Stimulated activated CD8-positive, alpha-beta memory T cell treated with anti-CD3 and anti-CD28 coated beads, Interleukin-12 subunit alpha, Interleukin-12 subunit beta, amount 100 ng/mL, for 24 hours (primary cell): ENCODE results near the gene TAF6.

Source experiments
- DNase-seq: peaks from one replicate; pipeline ENCODE4 v3.0.0-alpha.2; 2020; ENCODE audit errors: extremely low read depth

The TAF6 gene

DNA sequence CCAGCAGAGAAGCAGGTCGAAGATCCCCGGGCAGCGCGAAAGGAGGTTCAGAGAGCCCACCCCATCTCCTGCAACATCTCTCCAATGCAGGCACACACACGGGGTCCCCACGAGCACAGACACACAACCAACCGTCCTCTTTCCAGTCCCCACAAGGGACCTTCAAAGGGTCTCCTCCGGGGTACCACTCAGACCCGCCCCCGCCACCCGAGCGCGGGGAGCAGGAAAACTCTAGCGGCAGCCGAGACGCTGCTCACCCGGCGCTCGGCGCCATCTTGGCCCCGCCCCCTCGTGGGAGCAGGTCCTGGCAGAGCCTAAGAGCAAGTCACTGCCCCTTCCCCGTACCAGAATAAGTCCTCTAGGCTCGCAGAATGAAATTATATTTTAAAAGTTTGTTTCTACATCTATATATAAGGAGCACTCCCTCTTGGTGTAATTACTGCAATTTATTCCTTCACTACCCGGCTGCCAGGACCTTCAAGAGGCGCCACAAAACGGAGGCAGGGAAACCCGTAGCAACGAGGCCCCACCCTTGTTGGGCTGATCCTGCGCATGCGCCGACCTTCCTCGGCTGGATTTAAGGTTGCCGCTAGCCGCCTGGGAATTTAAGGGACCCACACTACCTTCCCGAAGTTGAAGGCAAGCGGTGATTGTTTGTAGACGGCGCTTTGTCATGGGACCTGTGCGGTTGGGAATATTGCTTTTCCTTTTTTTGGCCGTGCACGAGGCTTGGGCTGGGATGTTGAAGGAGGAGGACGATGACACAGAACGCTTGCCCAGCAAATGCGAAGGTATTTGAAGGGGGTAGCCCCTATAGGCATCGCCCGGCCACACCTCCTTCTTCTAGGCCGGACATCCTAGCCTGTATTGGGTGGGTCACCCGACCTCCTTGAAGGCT is at the start of gene TAF6, which contains the start of gene CNPY4:
TAF6 (minus strand) TSS at position 287 of the 898 bp plus-strand sequence. CDS start 5,149 bp downstream, outside the sequence.
CNPY4 (plus strand) TSS at position 563 of the 898 bp plus-strand sequence; CDS start at position 674, 111 bp downstream.
- peak; percentile 89 for DNase-seq

DNA sequence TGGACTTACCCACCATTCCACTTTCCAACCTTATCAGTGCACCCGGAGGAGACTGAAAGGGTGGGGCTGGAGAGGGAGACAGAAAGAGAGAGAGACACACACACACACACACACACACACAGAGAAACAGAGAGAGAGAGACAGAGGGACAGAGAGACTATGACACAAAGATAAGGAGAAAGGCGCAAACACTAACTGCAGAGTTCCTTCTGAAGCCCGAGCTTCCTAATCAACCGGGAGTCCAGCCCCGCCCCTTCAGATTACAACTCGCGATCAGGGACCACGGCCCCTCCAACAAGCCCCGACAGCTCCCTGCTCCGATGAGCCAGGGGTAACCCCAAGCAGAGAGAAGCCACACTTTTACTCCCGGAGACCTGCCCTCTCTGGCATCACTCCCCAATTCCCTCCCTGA is 48.8 kb upstream of the TAF6 start:
- no peak for DNase-seq

DNA sequence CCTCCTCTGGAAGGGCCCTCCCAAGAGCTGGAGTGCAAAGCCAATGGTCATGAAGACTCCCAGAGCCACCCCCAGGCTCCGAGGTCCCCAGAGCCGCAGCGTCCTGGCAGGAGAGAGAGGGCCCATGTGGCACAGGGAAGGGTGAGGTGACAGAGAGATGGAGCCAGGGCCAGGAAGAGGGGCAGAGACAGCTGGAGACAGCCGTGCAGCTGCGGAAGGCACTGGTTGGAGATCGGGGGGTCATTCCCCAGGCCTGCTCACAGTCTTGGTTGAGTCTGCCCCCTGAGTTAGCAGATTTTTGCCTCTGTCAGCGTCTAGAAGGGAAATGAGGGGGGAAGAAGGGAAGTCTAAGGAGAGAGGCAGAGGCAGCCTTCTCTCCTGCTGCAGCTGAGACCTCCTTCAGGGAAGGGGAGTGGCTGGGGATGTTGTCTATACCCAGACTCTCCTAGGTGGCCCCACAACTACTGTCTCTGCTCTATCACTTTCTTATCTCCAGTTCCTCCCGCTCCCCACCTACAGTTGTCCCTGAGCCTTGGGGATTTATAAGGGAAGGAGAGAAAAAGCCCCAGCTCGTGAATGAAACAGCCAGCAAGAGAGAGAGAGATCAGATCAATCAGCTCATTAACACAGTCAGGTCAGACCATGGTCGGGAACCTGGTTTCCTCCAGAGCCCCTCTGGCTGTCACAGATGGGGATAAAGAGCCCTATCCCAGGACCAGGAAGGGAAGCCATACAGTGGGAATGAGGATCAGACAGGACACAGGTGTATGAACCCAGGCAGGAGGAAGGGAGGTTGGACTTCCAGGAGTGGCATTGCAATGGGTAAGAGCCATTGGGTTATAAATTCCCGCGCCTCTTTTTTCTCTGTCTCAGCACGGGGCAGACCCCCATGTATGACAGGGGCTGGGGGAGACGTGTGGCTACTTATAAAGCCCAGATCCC is 48.1 kb upstream of the TAF6 start:
- no peak for DNase-seq

DNA sequence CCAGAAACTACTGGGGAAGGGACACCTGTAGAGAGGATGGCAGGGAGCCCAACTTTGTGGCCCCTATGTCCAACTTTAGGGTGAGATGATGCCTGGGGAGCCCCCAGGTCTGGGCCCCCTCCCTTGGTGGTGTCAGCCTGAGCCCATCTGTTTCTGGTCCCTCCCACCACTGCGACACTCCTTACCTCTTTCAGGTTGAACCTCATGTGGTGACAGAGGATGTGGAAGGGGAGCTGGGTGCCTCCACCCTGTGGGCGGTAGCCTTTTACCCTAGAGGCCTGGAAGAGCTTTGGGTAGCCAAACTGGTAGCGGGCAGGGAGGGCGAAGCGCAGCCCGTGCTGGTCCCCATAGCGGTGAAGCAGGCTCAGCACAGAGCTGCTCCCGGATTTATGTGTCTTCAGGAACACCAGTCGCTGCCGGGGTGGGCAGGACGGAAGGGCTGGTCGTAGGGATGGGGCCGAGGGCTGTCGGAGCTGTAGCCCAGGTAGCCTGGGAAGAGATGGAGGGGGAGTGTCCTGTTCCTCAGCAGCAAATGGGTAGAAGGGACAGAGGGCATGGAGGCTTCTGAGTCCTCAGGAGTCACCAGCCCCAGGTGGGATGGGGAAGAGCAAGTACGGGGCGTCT is 47.3 kb upstream of the TAF6 start:
- DNase-seq = no peak

DNA sequence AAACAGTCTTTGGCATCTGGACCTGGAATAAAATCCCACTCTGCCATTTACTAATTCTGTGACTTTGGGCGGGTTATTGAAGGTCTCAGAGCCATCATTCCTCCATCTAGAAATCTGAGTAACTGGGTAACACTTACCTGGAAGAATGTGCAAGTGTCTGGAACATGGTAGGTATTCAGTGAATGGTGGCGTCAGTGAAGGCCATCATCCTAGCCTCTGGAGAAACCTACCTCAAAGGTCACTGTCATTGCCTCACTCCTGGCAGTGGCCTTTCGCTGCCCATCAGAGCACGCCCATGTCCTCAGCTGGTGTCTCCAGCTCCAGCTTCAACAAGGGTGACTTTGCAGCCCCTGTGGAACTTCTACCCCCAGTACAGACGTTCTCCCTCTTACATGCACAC is 44.7 kb upstream of the TAF6 start:
- no peak for DNase-seq

DNA sequence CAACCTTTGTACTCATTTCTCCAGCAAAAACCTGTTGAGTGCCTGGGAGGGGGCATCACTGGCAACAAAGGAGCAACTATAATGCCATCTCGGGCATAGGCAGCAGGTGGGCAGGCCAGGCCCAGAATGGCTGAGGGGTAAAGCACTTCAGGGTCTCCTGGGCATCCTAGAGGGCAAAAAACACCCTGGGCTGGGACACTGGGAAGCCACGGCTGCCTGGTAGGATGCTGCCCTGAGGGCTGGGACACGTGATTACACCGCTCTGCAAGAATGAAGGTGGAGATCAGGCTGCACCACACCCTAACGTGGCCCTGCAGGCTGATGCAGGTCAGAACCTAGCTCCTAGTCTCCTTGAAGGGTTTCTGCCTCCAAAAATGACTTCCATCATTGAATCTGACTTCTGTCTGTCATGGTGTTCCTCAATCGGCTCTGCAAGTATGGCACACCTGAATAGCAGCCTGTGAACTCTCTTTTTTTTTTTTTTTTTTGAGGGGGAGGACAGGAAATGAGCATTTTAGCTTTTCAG is 43.9 kb upstream of the TAF6 start:
- DNase-seq = no peak

DNA sequence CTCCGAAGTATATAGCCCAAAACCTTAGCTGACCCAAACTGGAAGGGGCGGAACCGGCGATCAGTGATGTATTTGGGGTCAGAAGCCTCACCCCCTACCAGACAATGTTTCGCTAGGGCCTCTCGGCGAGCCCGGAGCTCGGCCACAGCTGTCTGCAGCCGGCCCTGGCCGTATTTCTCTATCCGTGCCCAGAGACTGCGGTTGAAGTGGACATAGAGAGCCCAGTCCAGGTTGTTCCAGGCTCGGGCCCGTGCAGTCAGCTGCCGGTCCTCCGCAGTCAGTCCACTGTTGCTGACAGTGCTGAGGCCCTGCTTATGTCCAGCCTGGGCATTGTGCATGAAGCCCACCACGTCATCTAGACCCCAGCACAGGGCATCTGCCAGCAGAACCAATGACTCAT is 40.9 kb upstream of the TAF6 start:
- DNase-seq = no peak

DNA sequence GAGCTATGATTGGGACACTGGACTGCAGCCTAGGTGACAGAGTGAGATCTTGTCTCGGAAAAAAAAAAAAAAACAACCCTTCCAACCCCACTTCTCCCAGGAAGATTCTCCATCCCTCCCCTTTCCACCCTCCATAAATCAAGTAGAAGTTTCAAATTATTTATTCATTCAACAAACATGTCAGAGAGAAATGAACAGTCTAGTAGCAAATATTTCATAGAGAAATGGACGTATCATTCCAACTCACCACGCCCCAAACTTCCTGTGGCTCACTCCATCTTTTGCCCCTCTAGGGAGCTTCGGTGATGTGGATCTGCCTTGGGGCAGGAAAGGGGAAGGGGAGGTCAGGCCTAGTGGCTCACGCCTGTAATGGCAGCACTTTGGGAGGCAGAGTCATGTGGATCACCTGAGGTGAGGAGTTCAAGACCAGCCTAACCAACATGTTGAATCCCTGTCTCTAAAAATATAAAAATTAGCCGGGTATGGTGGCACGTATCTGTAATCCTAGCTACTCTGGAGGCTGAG is 40.0 kb upstream of the TAF6 start:
- DNase-seq = no peak

DNA sequence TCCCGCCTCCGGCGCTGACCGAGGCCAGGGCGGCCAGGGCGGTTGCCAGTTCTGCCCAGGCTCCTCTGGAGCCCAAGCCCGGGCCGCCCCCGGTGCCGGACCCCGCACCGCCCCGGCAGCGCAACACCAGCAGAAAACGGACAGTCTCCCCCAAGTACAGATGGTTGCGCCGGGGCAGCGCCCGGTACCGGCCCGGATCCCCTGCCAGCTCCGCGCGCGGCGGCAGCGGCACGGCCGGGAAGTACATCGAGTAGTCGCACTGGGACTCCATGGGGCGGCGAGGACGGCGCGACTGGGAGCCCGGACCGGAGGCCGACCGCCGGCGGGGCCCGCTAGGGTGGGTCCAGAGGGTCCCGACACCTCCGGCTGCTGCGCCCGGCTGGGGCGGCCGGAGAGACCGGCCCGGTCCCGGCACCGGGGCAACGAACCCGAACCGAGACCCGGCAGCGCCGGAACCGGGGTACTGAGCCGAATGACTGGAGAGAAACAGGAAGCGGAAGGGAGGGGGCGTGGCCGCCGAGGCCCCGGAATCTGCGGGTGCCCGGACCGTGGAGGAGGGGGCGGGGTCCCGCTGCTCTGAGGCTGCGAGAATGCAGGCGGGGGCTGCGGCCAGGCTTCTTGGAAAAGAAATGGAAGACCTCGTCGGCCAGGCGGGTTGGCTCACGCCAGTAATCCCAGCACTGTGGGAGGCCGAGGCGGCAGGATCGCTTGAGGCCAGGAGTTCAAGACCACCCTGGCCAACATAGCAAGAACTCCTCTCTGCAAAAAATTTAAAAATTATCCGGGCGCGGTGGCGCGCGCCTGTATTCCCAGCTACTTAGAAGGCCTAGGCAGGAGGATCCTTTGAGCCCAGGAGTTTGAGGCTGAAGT is 39.3 kb upstream of the TAF6 start, which contains the start of gene TRAPPC14:
TRAPPC14 (minus strand) TSS at position 495 of the 870 bp plus-strand sequence; CDS start at position 271, 224 bp downstream.
- peak; percentile 87 for DNase-seq

DNA sequence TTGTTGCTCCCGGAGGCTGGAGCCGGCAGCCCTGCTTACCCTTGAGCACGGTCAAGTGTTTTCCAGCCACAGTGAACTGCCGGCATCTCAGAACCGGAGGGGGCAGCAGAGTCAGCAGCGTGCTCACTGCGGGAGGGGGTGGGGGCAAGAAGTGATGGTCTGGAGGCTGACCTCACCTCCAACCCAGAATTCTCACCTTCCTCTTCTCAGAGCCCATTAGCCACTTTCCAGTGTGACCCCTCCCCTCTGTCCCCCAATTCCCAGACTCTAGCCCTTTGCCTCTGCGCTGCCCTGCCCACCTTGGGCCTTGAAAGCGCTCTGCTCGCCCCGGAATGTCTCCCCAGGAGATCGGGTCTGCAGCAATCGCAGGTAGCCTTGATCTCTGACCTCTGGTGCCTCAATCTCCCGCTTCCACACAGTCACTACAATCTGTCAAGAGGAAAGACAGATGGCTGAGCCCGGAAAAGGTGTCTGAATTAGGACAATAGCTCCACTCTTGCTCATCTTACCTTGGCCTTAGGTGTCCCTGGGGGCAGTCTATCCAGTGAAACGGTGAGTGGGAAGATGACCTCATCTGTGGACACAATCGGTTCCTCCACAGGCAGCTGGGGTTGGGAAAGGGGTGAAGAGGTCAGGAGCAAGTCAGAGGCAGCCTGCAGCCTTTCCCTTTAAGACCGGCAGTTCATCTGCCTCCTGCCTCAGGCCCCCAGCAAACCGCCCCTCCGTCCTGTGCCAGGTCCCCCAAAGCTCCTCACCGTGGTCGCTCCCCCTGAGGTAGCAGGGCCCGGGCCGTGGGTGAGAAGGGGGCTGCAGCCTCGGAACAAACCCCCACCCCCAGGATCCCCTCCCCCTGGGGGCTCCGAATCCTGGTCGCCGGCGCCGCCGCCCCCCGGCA is 38.4 kb upstream of the TAF6 start:
- DNase-seq = no peak

DNA sequence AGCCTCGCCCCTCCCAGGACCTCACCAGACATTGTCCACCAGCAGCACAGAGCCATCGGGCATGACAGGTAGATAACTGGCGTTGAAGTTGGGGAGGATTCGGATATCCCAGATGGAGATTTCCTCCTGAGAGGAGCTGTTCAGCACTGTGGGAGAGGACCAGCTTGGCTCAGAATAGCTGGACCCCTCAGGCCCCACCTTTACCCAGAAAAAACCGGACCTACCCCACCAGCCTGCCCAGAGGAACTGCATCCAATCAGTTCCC is 37.8 kb upstream of the TAF6 start:
- no peak for DNase-seq

DNA sequence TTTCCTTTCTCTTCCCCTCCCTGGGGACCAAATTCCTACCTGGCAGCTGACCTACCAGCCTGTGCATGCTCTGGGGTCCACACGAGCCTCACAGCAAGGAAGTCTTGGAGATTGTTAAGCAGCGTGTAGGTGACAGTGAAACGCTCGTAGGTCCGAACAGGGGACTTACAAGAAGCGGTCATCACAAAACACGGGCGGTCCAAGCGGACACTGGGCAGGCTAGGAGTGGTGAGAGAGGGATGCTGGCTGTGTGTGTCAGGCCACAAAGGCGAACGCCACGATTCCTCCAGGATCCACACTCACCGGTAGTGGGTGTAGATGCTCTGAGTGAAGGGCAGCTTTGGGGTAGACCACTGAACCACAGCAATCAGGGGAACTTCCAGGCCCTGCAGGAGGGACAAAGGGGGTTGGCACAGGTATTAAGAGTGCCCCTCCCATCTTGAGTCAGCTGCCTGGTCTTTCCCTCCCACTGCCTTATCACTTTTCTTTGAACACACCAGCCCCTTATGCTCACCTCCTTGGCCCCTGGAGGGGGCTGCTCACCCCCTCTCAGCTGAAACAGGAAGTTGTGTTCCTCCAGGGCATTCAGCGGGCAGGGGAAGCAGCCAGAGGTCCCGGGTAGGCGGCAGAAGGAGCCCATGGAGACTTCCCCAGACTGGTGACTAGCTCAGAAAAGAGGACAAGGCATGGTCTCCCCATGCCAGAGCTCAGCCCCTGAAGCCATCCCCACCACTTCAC is 37.3 kb upstream of the TAF6 start:
- DNase-seq = no peak

DNA sequence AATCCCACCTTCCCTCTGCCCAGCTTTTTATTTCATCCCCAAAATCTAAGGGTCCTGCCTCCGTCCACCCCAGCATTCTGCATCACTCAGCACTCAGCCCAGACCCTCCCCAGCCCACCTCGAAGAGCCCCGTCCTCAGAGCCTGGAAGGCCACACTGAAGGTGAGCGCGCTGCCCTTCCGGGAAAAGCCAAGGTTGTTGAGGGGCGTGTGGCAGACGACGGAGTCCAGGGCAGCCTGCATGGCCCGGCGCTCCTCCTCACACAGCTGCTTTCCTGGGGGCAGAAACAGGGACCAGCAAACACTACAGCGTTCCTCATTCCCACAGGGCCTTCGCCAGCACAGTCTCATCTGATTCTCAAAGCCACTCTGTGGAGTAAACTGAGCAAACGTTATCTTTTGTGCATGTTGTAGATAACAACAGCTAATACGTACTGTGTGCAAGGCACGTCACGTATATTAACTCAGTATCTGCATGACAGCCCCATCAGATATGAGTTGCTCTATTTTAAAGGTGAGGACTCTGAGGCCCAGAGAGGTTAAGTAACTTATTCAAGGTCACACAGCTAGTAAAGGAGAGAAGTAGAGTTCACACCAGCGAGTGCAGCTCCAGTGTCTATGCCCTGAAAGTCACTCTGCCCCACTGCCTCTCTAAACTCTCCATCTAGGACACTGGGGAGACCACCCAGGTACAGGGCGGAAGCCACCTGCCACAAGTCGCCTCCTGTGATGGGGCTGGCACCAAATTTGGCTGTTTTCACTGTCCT is 36.6 kb upstream of the TAF6 start:
- DNase-seq = no peak

DNA sequence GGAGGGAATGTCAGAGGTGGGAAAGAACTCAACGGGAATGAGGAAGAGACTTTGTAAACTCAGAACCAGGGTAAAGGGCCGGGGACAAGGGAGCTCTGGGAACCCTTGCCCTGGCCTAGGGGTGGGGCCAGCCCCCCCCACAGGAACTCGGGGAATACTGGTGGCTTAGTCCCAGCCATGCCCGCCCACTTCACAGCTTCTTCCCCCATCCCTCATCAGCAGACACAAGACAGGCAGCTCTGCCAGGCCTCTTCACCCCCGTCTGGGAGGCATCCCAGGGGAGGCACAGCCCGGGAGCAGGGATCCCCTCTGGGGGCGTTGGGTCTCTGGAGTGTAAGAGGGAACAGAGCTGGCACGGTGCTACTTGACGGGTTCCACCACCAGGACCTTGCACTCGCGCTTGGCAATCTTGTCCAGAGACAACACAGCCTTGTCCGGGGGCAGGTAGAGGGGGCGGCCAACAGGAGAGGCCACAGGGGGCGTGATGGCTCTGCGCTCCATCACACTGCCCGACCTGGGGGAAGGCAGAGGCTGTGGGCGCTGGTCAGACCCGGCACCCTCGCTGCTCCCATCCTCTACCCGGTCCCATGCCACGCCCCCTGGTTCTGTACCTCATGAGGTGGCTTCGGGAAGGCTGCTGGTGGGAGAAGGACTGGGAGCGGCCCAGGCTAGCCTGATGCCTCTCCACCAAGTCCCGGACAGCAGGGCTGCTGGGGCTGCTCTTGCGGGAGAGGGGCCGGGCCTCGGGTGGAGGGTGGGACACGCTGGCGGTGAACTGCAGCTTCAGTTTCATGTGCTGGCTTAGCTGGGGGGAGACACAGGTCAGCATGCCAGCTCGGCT is 35.7 kb upstream of the TAF6 start:
- no peak for DNase-seq

DNA sequence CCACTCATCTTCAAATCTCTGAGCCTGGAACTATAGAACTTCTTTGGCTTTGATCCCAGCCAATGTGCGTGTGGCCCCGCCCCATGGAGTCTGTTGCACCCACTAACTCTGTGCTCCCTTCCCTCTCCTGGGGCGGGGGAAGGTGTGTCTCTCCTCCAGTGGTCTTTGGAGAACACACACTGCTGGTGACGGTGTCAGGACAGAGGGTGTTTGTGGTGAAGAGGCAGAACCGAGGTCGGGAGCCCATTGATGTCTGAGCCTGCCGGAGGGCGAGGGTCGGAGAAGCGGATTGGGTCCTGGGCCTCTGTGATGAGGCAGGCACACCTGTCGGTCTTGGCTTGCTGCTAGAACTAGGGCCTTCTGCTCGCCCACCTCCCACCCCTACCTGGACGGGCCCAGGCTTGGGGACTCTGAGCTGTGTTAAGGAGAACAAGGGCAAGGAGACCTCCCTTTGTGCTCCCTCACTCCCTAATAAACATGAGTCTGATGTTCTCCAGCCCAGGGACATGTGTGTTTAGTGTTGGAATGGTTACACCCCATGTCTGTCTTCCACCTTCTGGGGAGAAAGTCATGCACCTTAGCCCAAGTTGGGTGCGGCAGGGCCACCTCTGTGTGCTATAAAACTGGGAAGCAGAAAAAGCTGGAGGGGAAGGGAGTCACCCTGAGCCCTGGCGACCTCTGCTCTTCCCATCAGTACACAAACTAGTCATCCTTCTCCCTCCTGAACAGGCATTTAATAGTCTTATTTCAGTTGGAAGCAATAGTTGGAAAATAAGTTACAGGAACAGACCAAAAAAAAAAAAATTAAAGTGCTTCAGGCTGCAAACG is 34.8 kb upstream of the TAF6 start:
- DNase-seq = no peak

DNA sequence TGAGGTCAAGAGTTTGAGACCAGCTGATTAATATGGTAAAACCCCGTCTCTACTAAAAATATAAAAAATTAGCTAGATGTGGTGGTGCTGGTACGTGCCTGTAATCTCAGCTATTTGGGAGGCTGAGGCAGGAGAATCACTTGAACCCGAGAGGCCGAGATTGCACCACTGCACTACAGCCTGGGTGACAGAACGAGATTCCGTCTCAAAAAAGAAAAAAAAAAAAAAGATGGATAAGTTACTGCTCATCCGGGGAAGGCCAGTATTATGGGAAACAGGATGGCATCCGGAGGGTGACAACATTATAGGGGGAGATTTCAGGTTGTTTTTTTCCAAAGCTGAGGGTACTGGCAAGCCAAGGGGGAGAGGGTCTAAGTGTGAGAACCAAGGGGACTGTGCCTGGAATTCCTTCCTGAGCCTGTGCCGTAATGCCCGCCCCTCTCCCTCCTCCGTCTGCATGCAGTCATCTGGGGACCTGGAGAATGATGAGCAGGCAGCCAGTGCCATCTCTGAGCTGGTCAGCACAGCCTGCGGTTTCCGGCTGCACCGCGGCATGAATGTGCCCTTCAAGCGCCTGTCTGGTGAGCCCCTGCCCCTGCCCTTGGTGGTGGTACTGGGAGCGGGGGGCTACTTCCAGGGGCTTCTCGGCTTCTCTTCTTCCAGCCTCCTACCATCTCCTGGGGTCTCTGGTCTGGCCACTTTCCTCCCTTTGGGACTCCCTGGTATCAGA is 33.9 kb upstream of the TAF6 start:
- no peak for DNase-seq
